Keratinocyte (primary cell): ENCODE measurements around the gene ADPRS. TPM values are rescaled to one million over a fixed set of nuclear protein-coding genes. Genes with fewer than 3 reads are reported as not detected.

Experiments
- DNase-seq: peaks from one replicate; pipeline ENCODE4 v3.0.0-alpha.2; 2011; ENCODE audit warnings: low read depth, missing footprints, low spot score
- FAIRE-seq: peaks from 2 replicates; lab custom pipeline; 2011; peaks lifted over from hg19 to GRCh38; lab: Jason Lieb, UNC
- H2AFZ ChIP-seq: 2 replicates; pipeline ENCODE4 v1.6.0; 2012; ENCODE audit warnings: low read length, control low read depth, inconsistent platforms; ENCODE audit not compliant: control insufficient read depth
- H3K27ac ChIP-seq: 2 replicates; pipeline ENCODE4 v1.5.1; 2011; ENCODE audit warnings: low read length; ENCODE audit not compliant: control insufficient read depth, insufficient read depth
- H3K27me3 ChIP-seq: 3 replicates; pipeline ENCODE4 v1.6.0; 2011; ENCODE audit warnings: low read length; ENCODE audit not compliant: control insufficient read depth, insufficient read depth; ENCODE audit errors: extremely low read depth
- H3K36me3 ChIP-seq, 2 experiments: 2 replicates in 1 of 2; 3 replicates in 1 of 2; pipeline ENCODE4 v1.5.1; 2011; ENCODE audit warnings: low read length in 2 of 2, mild to moderate bottlenecking in 1 of 2; ENCODE audit not compliant: control insufficient read depth in 2 of 2, insufficient read depth in 2 of 2; ENCODE audit errors: extremely low read depth in 1 of 2
- H3K4me1 ChIP-seq: 3 replicates; pipeline ENCODE4 v1.5.1; 2011; ENCODE audit warnings: low read length; ENCODE audit not compliant: control insufficient read depth, insufficient read depth; ENCODE audit errors: extremely low read depth
- H3K4me2 ChIP-seq: 3 replicates; pipeline ENCODE4 v1.6.0; 2011; ENCODE audit warnings: low read depth, low read length; ENCODE audit not compliant: control insufficient read depth, insufficient read depth; ENCODE audit errors: extremely low read depth
- H3K4me3 ChIP-seq, 3 experiments: fragments of 200-600 bp in 1 of 3; sonication (generic) in 1 of 3; 2 replicates in 2 of 3; 3 replicates in 1 of 3; pipeline ENCODE4 v1.5.1; 2011 to 2016; ENCODE audit warnings: low read length in 3 of 3, mild to moderate bottlenecking in 3 of 3, control low read depth in 2 of 3, inconsistent platforms in 1 of 3, low read depth in 1 of 3, mixed read lengths in 1 of 3, mixed run types in 1 of 3, moderate library complexity in 1 of 3; ENCODE audit not compliant: control insufficient read depth in 2 of 3, insufficient read depth in 2 of 3; ENCODE audit errors: extremely low read depth in 1 of 3
- H3K79me2 ChIP-seq: 2 replicates; pipeline ENCODE4 v1.6.0; 2012; ENCODE audit warnings: low read length; ENCODE audit not compliant: control insufficient read depth, insufficient read depth
- H3K9ac ChIP-seq: 3 replicates; pipeline ENCODE4 v1.6.0; 2011; ENCODE audit warnings: low read length; ENCODE audit not compliant: control insufficient read depth, insufficient read depth; ENCODE audit errors: extremely low read depth
- H3K9me1 ChIP-seq: 3 replicates; pipeline ENCODE4 v1.6.0; 2011; ENCODE audit warnings: low read length; ENCODE audit not compliant: control insufficient read depth, insufficient read depth; ENCODE audit errors: extremely low read depth
- H3K9me3 ChIP-seq: 2 replicates; pipeline ENCODE4 v1.5.1; 2012; ENCODE audit warnings: low read depth, low read length; ENCODE audit not compliant: control insufficient read depth
- H4K20me1 ChIP-seq: 3 replicates; pipeline ENCODE4 v1.6.0; 2011; ENCODE audit warnings: low read length; ENCODE audit not compliant: control insufficient read depth, insufficient read depth; ENCODE audit errors: extremely low read depth
- CTCF ChIP-seq, 3 experiments: IDR thresholded peaks in 1 of 3; conservative IDR thresholded peaks in 1 of 3; optimal IDR thresholded peaks in 1 of 3; 2 replicates in 2 of 3; 3 replicates in 1 of 3; pipeline versions ENCODE3 to v1.5.1; 2011; ENCODE audit warnings: low read length in 3 of 3, mild to moderate bottlenecking in 3 of 3, moderate library complexity in 2 of 3, control low read depth in 1 of 3, inconsistent platforms in 1 of 3; ENCODE audit not compliant: insufficient read depth in 2 of 3; ENCODE audit errors: extremely low read depth in 1 of 3
- EZH2 ChIP-seq: IDR thresholded peaks from one replicate; pipeline ENCODE4 v1.6.1; 2012; ENCODE audit warnings: inconsistent platforms, mild to moderate bottlenecking, low read length, moderate library complexity
- dilution Hi-C: fragments of 300-500 bp; cut with MboI; formaldehyde crosslinking; loops from one replicate; pipeline ENCODE4 v1.7.0; 2020; ENCODE audit warnings: low sequenced_read_pairs; ENCODE audit not compliant: extremely low pct_ligation_motif_present
- polyA plus RNA-seq, 5 experiments: library from polyadenylated mRNA; depleted of rRNA in 3 of 5; stranded (reverse) in 3 of 5; stranded (forward) in 1 of 5; unstranded in 1 of 5; fragments of >200 nt; gene quantifications; 1 replicate in 1 of 5; 2 replicates in 3 of 5; 3 replicates in 1 of 5; pipeline versions ENCODE4 v1.2.1 to v1.2.3, GENCODE V29; 2011 to 2012; ENCODE audit warnings: missing spikeins in 2 of 5, low read depth in 1 of 5, low replicate concordance in 1 of 5

Gene ADPRS
- polyA plus RNA-seq, 1 donor (not counting 4 experiments of a cell fraction or from before 2014, with no cell fraction given): 33.1 TPM

- no peak overlapping the region for H3K4me2 ChIP-seq
- H4K20me1 ChIP-seq: no peaks in the 10 kb centered on the region
- no peak overlapping the region for H3K27ac ChIP-seq
- no peak for DNase-seq
- no peaks in the 10 kb centered on the region for H3K27me3 ChIP-seq
- no peaks in the 10 kb centered on the region for H3K9me3 ChIP-seq
- H3K79me2 ChIP-seq: peaks cover 34% of the 10 kb centered on the region
- dilution Hi-C loops: no loop called here
- no peak for FAIRE-seq
- H3K4me3 ChIP-seq: no peak overlapping the region
- H3K4me1 ChIP-seq: peaks cover 9% of the 10 kb centered on the region
- H2AFZ ChIP-seq: no peak overlapping the region
- H3K9me1 ChIP-seq: peaks cover 2% of the 10 kb centered on the region
- TF ChIP-seq CTCF (optimal IDR thresholded peaks at IDR 0.05 in 1 of 3, IDR thresholded peaks at IDR 0.05 in 1 of 3, conservative IDR thresholded peaks at IDR 0.05 in 1 of 3; ENCODE audit: extremely low read depth in 1 of 3, insufficient read depth in 2 of 3, low read length in 3 of 3) (no peak), EZH2 (no peak)
- H3K36me3 ChIP-seq: peaks cover 32 to 50% of the 10 kb centered on the region in 2 experiments
- no peak overlapping the region for H3K9ac ChIP-seq
Observed at GRCh38 chr1:36092166-36092797, 3.6 kb downstream of the ADPRS start.

- Histone ChIP-seq H3K9ac (no peak overlapping the region), H3K9me1 (peaks cover 2% of the 10 kb centered on the region), H3K27ac (no peak overlapping the region), H3K4me1 (peaks cover 9% of the 10 kb centered on the region), H3K9me3 (no peaks in the 10 kb centered on the region), H3K4me2 (no peak overlapping the region), H2AFZ (no peak overlapping the region), H3K4me3 (no peak overlapping the region), H3K36me3 (peaks cover 32 to 50% of the 10 kb centered on the region in 2 experiments), H3K79me2 (peaks cover 34% of the 10 kb centered on the region), H4K20me1 (no peaks in the 10 kb centered on the region), H3K27me3 (no peaks in the 10 kb centered on the region)
- TF ChIP-seq EZH2 (no peak), CTCF (optimal IDR thresholded peaks at IDR 0.05 in 1 of 3, IDR thresholded peaks at IDR 0.05 in 1 of 3, conservative IDR thresholded peaks at IDR 0.05 in 1 of 3; ENCODE audit: extremely low read depth in 1 of 3, insufficient read depth in 2 of 3, low read length in 3 of 3) (no peak)
- DNase-seq: no peak
- no peak for FAIRE-seq
- dilution Hi-C loops: no loop called here
Observed at GRCh38 chr1:36092798-36093185, 4.1 kb downstream of the ADPRS start.
